HL-60 (cell line): ENCODE measurements around the gene SCLY.

Experiments
- DNase-seq, 2 experiments: peaks; one replicate each; pipeline ENCODE4 v3.0.0-alpha.2; 2010 to 2020; ENCODE audit warnings: low read depth in 1 of 2, low spot score in 1 of 2
- H3K27ac ChIP-seq: fragments of 250-450 bp; sonication (Bioruptor Pico); replicated peaks from 2 replicates; pipeline ENCODE4 v1.5.1; 2020; ENCODE audit warnings: mild to moderate bottlenecking, moderate library complexity
- H3K27me3 ChIP-seq: fragments of 250-450 bp; sonication (Bioruptor Pico); 2 replicates; pipeline ENCODE4 v1.5.1; 2021; ENCODE audit warnings: mild to moderate bottlenecking, moderate library complexity; ENCODE audit not compliant: insufficient read depth, poor library complexity, severe bottlenecking
- H3K4me3 ChIP-seq: replicated peaks from 2 replicates; pipeline ENCODE4 v1.5.1; 2011; ENCODE audit warnings: mild to moderate bottlenecking, control low read depth, low read length; ENCODE audit not compliant: insufficient read depth
- GABPA ChIP-seq: IDR thresholded peaks from 2 replicates; pipeline ENCODE4 v1.6.1; 2012; ENCODE audit warnings: low read depth
- POLR2AphosphoS5 ChIP-seq: IDR thresholded peaks from 2 replicates; pipeline ENCODE4 v1.6.1; 2012; ENCODE audit warnings: low read depth
- SPI1 ChIP-seq: IDR thresholded peaks from 2 replicates; pipeline ENCODE4 v1.6.1; 2012; ENCODE audit warnings: low read depth, mild to moderate bottlenecking, borderline replicate concordance
- TF ChIP-seq, protein P1 (sequence below): IDR thresholded peaks from one replicate; pipeline ENCODE4 v1.5.1; 2011; ENCODE audit warnings: low read length, control low read depth, inconsistent platforms; ENCODE audit not compliant: insufficient read depth
- TF ChIP-seq, protein P2 (sequence below): IDR thresholded peaks from 2 replicates; pipeline ENCODE4 v1.6.1; 2012; ENCODE audit warnings: low read depth; ENCODE audit not compliant: insufficient replicate concordance

Gene SCLY

DNA sequence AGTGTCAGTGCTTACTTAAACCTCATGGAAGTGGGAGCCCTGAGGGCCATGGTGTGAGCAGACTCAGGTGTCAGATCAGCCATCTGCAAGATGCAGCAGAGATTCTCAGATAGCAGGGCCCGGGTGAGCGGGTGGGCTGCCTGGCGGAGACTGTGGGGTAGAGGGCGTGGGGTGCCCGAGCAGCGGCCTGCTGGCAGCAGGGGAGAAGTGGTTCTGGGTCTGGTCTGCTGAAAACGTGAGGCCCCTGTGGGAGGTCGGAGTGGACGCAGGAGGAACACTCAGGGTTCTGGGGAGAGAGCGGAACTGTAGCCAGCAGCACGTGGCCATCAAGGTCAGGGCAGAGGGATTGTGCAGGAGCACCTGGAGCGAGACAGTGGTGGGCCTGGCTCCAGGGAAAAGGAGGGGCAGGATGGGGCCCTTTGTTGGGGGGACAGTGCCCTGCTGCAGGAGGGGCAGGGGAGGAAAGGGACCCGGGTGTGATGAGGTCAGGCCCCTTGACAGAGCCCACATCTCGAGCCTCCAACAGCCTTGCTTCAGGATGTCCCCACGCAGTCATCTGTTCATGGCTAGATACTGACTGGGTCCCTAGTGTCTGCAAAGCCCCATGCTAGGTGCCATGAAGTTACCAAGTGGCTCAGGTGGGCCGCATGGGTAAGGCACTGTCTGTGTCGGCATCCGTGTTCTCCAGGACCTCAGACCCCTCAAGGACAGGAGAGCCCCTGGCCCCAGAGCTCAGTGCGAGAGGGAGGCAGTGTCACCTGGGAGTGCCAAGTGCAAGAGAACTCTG lies 36.6 kb downstream of the SCLY start:
- Histone ChIP-seq H3K27ac (no peak overlapping the region), H3K27me3 (no peaks in the 10 kb centered on the region), H3K4me3 (no peak overlapping the region)
- TF ChIP-seq SPI1 (no peak), POLR2AphosphoS5 (no peak), GABPA (no peak)
- no peak for DNase-seq

DNA sequence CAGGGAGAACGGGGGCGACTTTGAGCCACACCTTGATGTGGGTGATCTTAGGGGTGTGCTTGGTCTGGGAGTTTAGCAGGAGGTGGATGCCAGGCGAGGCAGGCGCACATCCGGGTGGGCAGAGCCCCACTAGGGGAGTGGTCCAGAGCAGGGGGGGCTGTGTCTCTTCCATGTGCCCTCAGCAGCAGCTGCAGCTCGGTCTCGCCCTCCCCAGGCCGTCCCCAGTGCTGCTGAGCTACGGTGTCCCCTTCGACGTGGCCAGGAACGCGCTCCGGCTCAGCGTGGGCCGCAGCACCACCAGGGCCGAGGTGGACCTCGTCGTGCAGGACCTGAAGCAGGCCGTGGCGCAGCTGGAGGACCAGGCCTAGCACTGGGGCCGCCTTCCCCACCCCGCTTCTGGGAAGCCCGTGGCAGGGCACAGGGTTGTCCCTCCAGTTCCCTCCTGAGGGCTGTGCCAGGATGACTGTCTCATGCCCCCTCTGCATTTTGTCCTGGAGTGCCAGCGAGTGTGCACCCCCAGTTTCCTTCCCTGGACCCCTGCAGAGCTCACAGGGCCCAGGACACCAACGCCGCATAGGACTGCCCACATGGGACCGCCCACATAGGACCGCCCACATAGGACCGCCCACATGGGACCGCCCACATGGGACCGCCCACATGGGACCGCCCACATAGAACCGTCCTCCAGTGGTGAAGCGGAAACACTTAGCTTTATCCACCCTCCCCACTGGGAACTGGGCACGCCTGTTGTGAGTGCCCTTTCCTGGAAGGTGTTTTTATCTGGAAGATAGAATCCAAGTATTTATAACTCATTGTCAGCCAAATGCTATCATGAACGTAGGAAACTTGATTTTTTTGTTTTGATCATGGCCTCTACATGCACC lies 37.4 kb downstream of the SCLY start:
- no peak overlapping the region for H3K27ac ChIP-seq
- peak; percentile 60 to 65 for DNase-seq
- TF ChIP-seq, protein P1, sequence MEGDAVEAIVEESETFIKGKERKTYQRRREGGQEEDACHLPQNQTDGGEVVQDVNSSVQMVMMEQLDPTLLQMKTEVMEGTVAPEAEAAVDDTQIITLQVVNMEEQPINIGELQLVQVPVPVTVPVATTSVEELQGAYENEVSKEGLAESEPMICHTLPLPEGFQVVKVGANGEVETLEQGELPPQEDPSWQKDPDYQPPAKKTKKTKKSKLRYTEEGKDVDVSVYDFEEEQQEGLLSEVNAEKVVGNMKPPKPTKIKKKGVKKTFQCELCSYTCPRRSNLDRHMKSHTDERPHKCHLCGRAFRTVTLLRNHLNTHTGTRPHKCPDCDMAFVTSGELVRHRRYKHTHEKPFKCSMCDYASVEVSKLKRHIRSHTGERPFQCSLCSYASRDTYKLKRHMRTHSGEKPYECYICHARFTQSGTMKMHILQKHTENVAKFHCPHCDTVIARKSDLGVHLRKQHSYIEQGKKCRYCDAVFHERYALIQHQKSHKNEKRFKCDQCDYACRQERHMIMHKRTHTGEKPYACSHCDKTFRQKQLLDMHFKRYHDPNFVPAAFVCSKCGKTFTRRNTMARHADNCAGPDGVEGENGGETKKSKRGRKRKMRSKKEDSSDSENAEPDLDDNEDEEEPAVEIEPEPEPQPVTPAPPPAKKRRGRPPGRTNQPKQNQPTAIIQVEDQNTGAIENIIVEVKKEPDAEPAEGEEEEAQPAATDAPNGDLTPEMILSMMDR: no peak
- TF ChIP-seq GABPA: no peak
- no peak for TF ChIP-seq POLR2AphosphoS5
- TF ChIP-seq SPI1: no peak
- TF ChIP-seq, protein P2, sequence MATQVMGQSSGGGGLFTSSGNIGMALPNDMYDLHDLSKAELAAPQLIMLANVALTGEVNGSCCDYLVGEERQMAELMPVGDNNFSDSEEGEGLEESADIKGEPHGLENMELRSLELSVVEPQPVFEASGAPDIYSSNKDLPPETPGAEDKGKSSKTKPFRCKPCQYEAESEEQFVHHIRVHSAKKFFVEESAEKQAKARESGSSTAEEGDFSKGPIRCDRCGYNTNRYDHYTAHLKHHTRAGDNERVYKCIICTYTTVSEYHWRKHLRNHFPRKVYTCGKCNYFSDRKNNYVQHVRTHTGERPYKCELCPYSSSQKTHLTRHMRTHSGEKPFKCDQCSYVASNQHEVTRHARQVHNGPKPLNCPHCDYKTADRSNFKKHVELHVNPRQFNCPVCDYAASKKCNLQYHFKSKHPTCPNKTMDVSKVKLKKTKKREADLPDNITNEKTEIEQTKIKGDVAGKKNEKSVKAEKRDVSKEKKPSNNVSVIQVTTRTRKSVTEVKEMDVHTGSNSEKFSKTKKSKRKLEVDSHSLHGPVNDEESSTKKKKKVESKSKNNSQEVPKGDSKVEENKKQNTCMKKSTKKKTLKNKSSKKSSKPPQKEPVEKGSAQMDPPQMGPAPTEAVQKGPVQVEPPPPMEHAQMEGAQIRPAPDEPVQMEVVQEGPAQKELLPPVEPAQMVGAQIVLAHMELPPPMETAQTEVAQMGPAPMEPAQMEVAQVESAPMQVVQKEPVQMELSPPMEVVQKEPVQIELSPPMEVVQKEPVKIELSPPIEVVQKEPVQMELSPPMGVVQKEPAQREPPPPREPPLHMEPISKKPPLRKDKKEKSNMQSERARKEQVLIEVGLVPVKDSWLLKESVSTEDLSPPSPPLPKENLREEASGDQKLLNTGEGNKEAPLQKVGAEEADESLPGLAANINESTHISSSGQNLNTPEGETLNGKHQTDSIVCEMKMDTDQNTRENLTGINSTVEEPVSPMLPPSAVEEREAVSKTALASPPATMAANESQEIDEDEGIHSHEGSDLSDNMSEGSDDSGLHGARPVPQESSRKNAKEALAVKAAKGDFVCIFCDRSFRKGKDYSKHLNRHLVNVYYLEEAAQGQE: no peak
- H3K27me3 ChIP-seq: no peaks in the 10 kb centered on the region
- no peak overlapping the region for H3K4me3 ChIP-seq

DNA sequence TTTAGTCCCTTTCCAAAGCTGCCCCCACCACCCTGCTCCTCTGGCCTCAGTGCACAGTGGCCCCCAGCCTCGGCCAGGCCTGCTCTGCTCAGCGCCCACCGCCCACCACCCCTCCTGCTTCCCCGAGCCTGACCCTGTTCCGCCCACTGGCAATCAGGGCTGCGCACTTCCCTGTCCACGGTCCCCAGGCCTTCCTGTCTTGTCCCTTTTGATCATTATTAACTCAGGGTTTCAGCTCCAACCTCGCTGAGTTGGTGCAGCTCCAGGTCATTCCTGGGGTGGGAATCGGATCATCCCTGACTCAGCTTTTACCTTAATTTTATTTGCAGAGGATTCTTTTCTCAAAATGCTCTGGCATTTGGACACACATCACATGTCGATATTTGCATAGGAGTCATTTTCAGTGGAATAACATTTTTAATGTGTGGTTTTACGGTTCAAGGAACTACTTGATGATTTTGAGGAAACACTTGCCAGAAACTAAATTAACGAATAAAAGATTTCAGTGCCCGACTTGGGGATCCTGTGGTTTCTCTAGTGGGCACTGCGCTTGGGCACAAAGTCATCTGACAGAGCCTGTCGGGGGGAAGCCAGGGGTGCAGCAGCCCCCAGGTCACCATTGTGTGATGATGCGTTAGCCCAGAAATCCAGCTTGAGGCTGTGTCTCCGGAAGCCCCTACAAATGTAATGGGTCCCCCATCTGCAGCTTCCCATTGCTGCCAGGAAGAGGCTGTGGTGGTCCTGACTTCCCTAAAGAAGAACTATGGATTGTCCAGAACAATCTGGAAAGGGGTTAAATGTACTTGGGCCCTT lies 38.3 kb downstream of the SCLY start:
- no peak for DNase-seq
- H3K27ac ChIP-seq: no peak overlapping the region
- H3K27me3 ChIP-seq: no peaks in the 10 kb centered on the region
- H3K4me3 ChIP-seq: no peak overlapping the region
- TF ChIP-seq, protein P1: no peak
- TF ChIP-seq, protein P2: no peak
- TF ChIP-seq GABPA (no peak), SPI1 (no peak)

DNA sequence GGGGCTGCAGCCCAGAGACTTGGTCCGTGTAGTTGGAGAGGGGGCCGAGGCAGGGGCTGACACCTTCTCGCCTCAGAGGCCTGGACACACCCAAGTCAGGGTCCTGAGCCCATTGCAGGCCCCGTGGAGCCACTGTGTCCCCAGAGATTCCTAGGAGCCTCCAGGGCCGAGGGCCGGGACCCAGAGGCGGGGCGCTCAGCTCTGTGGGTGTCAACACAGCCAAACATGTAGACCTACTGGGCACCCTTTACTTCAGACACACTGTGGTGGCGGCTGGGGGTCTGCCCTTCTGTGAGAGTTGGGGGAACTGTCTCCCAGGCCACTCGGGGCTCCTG lies 38.9 kb downstream of the SCLY start:
- DNase-seq: no peak
- no peak overlapping the region for H3K27ac ChIP-seq

More for the DNA sequence above, 38.9 kb downstream of the SCLY start:
- Histone ChIP-seq H3K27me3 (no peaks in the 10 kb centered on the region), H3K4me3 (no peak overlapping the region)
- TF ChIP-seq, protein P2: no peak
- TF ChIP-seq, protein P1: no peak
- TF ChIP-seq GABPA (no peak), SPI1 (no peak), POLR2AphosphoS5 (no peak)
